Activated T-helper 2 cell treated with anti-CD3 and anti-CD28 coated beads, Interferon-gamma antibody, Interleukin-2, Interleukin-4, amounts not matched to agents 10 μg/mL and 5 μg/mL and 100 μg/mL, durations not matched to agents 14 hours and 24 hours and 36 hours (primary cell): ENCODE measurements around the gene SPDYC. TPM values are rescaled to one million over a fixed set of nuclear protein-coding genes. Genes with fewer than 3 reads are reported as not detected.

Experiments used
- DNase-seq: peaks from one replicate; pipeline ENCODE4 v3.0.0; 2021; ENCODE audit warnings: low spot score
- H3K27ac Mint-ChIP-seq: one replicate; pipeline ENCODE4 v1.8.0; 2021; ENCODE audit warnings: mixed read lengths
- H3K27me3 Mint-ChIP-seq: one replicate; pipeline ENCODE4 v1.8.0; 2021; ENCODE audit warnings: low read depth, mixed read lengths
- H3K36me3 Mint-ChIP-seq: one replicate; pipeline ENCODE4 v1.8.0; 2021; ENCODE audit warnings: low read depth, mixed read lengths
- H3K4me1 Mint-ChIP-seq: one replicate; pipeline ENCODE4 v1.8.0; 2021; ENCODE audit warnings: low read depth, mixed read lengths
- H3K4me3 Mint-ChIP-seq: one replicate; pipeline ENCODE4 v1.8.0; 2021; ENCODE audit warnings: low read depth, mild to moderate bottlenecking, moderate library complexity, mixed read lengths
- H3K9me3 Mint-ChIP-seq: one replicate; pipeline ENCODE4 v1.8.0; 2021; ENCODE audit warnings: mixed read lengths
- intact Hi-C: fragments of 100-400 bp; cut with micrococcal nuclease; formaldehyde crosslinking; loops from one replicate; pipeline ENCODE4 v1.15.1; 2023
- total RNA-seq: library from RNA; stranded (reverse); gene quantifications from 2 replicates; pipeline ENCODE4 v1.2.3, GENCODE V29; 2022

Gene SPDYC
- total RNA-seq, 1 donor from 2014 or later = not detected

- Mint-ChIP-seq H3K27ac (no peak overlapping the region), H3K9me3 (no peaks in the 10 kb centered on the region), H3K4me1 (peaks cover 4% of the 10 kb centered on the region), H3K4me3 (no peak overlapping the region), H3K27me3 (no peaks in the 10 kb centered on the region), H3K36me3 (peaks cover 22% of the 10 kb centered on the region)
- no peak for DNase-seq
- intact Hi-C loops = no loop called here
Observed at GRCh38 chr11:65207918-65208784, 38.1 kb downstream of the SPDYC start.

DNA sequence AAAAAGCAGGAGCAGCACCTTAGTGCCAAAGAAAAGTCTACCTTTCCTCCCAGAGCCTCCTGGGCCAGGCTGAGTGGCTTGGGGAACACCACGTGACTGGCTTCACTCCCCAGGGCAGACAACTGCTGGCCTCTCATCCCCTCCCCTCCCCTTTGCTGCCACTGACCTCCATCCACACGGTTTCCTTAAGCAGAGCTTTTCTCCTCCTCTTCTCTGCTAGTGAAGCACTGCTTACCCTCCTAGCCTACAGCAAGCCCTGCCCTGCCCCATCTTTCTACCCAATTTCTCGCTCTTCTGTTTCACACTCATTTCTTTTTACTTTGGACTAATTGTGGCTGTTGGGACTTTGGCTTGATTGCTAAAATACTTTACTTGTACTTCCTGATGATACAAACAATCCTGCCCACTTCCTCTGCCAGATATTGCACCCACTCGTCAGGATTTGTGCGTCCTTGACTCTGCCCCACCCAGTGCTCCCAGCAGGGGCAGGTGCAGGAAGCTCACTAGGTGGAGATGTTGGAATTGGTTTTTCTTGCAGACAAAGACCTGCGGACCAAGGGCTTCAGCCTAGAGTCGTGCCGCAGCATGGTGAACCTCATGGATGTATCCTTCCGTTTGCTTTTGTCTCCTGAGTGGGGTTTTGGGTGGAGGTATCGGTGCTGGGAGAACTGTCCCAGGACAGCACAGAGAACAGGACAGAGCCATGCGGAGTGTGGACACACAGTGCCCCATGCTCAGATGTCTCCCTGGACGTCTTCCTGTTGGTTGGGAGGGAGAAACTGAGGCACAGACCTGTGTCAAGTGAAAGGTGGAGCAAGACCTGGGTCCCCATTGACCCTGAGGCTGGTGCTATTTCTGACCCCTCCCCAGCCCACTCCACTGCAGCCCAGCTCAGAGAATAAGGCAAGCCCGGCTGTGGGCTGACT is 39.0 kb downstream of the SPDYC start:
- Mint-ChIP-seq H3K9me3 (no peaks in the 10 kb centered on the region), H3K27me3 (no peaks in the 10 kb centered on the region), H3K27ac (no peak overlapping the region), H3K36me3 (peaks cover 22% of the 10 kb centered on the region), H3K4me3 (no peak overlapping the region), H3K4me1 (peaks cover 6% of the 10 kb centered on the region)
- intact Hi-C loops = no loop called here
- DNase-seq = no peak

DNA sequence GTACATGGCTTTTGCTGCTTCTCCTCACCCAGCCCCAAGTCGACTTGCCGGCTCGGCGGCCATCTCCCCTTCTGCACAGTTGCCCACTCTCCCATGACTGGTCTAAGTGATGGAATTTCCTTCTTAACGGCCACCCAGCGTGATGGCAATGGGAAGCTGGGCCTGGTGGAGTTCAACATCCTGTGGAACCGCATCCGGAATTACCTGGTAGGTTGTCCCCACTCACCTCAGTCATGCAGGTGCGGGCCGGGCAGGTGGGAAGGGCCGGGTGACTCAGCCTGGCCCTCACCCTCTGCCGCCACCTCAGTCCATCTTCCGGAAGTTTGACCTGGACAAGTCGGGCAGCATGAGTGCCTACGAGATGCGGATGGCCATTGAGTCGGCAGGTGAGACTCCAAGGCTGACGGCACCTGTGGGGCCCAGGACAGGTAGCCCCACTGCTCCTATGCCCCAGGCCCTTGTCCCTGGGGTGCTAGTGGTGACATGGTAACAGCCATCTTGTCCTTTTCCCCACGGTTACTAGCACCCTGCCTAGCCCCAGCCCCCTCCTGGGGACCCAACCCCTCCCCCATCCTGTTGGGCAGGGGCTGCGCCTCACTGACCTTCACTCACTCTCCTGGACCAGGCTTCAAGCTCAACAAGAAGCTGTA is 39.8 kb downstream of the SPDYC start:
- Mint-ChIP-seq H3K27me3 (no peaks in the 10 kb centered on the region), H3K4me1 (peaks cover 9% of the 10 kb centered on the region), H3K4me3 (no peak overlapping the region), H3K9me3 (no peaks in the 10 kb centered on the region), H3K27ac (no peak overlapping the region), H3K36me3 (peaks cover 20% of the 10 kb centered on the region)
- no peak for DNase-seq
- intact Hi-C loops = no loop called here

DNA sequence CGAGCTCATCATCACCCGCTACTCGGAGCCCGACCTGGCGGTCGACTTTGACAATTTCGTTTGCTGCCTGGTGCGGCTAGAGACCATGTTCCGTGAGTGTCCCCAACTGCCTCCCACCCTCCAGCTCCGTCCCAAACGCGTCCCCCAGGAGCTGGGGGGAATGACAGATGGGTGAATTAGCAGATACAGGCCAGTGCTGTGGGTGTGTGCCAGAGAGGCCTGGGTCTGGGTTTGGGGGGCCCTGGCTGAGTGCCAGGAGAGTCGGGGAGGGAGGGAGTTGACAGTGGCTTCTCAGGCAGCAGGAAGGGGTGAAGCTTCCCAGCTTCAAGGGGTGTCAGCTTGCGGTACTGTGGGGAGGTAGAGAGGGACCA is 40.3 kb downstream of the SPDYC start:
- H3K27ac Mint-ChIP-seq = no peak overlapping the region
- peaks cover under 1% of the 10 kb centered on the region for H3K9me3 Mint-ChIP-seq
- intact Hi-C loops = no loop called here
- peaks cover 20% of the 10 kb centered on the region for H3K36me3 Mint-ChIP-seq
- no peaks in the 10 kb centered on the region for H3K27me3 Mint-ChIP-seq
- peaks cover 10% of the 10 kb centered on the region for H3K4me1 Mint-ChIP-seq
- no peak for DNase-seq
- H3K4me3 Mint-ChIP-seq = no peak overlapping the region

DNA sequence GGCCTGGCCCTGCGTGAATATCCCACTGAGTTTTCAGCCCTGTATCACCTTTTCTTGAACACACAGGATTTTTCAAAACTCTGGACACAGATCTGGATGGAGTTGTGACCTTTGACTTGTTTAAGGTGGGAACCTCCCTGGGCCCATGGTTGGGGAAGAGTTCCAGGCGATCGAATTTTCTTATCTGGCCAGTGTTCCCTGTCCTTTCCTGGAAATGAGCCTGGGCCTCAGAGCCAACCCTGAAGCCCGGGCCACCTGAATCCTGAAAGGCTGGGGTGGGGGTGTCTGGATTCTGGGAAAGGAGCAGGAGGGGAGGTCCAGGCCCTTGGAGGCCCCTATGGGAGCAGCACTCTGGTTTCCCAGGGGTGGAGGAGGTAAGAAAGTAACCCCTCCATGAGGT is 40.7 kb downstream of the SPDYC start:
- DNase-seq = no peak
- Mint-ChIP-seq H3K27me3 (peaks cover 3% of the 10 kb centered on the region), H3K4me3 (no peak overlapping the region), H3K36me3 (peaks cover 20% of the 10 kb centered on the region), H3K27ac (no peak overlapping the region), H3K4me1 (peaks cover 14% of the 10 kb centered on the region), H3K9me3 (peaks cover 4% of the 10 kb centered on the region)
- intact Hi-C loops = no loop called here

GRCh38 chr11:65211293-65212105 is 41.5 kb downstream of the SPDYC start:
- Mint-ChIP-seq H3K36me3 (peaks cover 17% of the 10 kb centered on the region), H3K4me1 (peaks cover 14% of the 10 kb centered on the region), H3K4me3 (no peak overlapping the region), H3K9me3 (peaks cover 5% of the 10 kb centered on the region), H3K27ac (no peak overlapping the region), H3K27me3 (peaks cover 3% of the 10 kb centered on the region)
- no peak for DNase-seq
- intact Hi-C loops = no loop called here

- Mint-ChIP-seq H3K27ac (no peak overlapping the region), H3K36me3 (peaks cover 13% of the 10 kb centered on the region), H3K27me3 (peaks cover 3% of the 10 kb centered on the region), H3K4me1 (peaks cover 14% of the 10 kb centered on the region), H3K4me3 (no peak overlapping the region), H3K9me3 (peaks cover 5% of the 10 kb centered on the region)
- DNase-seq = no peak
- intact Hi-C loops = no loop called here
Observed at GRCh38 chr11:65212226-65212801, 42.3 kb downstream of the SPDYC start.

DNA sequence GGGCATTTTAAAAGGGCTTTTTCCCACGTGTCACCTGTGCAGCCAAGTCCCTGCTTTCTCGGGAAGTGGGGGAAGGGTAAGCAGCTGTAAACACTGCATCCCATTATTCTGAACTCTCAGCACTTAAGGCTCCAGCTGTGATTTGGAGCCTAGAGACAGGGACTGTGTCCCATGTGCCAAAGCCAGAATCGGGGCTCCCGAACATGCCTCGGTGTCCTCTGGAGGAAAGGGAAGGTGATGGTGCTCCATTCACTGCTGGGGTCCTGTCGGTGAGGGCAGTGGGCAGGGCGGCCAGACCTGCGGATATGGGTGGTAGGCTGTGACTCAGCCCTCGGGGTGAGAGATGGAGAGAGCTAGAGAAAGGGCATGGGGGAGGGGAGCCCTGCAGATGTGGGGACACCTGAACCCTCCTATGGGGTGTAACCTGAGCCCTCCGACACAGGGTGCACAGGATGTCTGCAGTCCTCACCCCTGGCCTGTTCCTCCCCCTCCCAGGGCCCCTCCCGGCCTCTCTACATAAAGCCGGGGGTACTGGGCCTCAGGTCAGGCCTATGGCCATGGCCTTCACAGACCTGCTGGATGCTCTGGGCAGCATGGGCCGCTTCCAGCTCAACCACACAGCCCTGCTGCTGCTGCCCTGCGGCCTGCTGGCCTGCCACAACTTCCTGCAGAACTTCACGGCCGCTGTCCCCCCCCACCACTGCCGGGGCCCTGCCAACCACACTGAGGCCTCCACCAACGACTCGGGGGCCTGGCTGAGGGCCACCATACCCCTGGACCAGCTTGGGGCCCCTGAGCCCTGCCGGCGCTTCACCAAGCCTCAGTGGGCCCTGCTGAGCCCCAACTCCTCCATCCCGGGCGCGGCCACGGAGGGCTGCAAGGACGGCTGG is 43.5 kb downstream of the SPDYC start:
- Mint-ChIP-seq H3K4me1 (peaks cover 14% of the 10 kb centered on the region), H3K27me3 (peaks cover 3% of the 10 kb centered on the region), H3K36me3 (peaks cover 13% of the 10 kb centered on the region), H3K27ac (no peak overlapping the region), H3K4me3 (no peak overlapping the region), H3K9me3 (peaks cover 5% of the 10 kb centered on the region)
- intact Hi-C loops = no loop called here
- DNase-seq = no peak

- Mint-ChIP-seq H3K36me3 (peaks cover 7% of the 10 kb centered on the region), H3K27ac (no peak overlapping the region), H3K4me1 (peaks cover 10% of the 10 kb centered on the region), H3K27me3 (peaks cover 5% of the 10 kb centered on the region), H3K4me3 (no peak overlapping the region), H3K9me3 (peaks cover 5% of the 10 kb centered on the region)
- DNase-seq = no peak
- intact Hi-C loops = no loop called here
Observed at GRCh38 chr11:65214212-65214845, 44.3 kb downstream of the SPDYC start.

GRCh38 chr11:65215441-65216076 is 45.5 kb downstream of the SPDYC start:
- no peak overlapping the region for H3K4me3 Mint-ChIP-seq
- peaks cover 6% of the 10 kb centered on the region for H3K27me3 Mint-ChIP-seq
- H3K4me1 Mint-ChIP-seq = peaks cover 14% of the 10 kb centered on the region
- H3K9me3 Mint-ChIP-seq = peaks cover 5% of the 10 kb centered on the region
- no peak for DNase-seq
- intact Hi-C loops = loop anchor here (5.0 kb wide), 1 partner anchor 102 kb away; no protein-coding TSS in a partner anchor
- peaks cover 3% of the 10 kb centered on the region for H3K36me3 Mint-ChIP-seq
- H3K27ac Mint-ChIP-seq = peak overlapping the region; percentile 90
